NK-92 (cell line): ENCODE data around the gene PATE1.
"Not testable (repeated sequence)": the region's sequence is repeated elsewhere in the genome, so short reads cannot be mapped to it uniquely, and the experiment has no call there.

Source experiments
- DNase-seq: peaks from one replicate; lab custom pipeline; 2025; ENCODE audit not compliant: unreplicated experiment; lab: John Stamatoyannopoulos, UW

The PATE1 gene, protein sequence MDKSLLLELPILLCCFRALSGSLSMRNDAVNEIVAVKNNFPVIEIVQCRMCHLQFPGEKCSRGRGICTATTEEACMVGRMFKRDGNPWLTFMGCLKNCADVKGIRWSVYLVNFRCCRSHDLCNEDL

DNA sequence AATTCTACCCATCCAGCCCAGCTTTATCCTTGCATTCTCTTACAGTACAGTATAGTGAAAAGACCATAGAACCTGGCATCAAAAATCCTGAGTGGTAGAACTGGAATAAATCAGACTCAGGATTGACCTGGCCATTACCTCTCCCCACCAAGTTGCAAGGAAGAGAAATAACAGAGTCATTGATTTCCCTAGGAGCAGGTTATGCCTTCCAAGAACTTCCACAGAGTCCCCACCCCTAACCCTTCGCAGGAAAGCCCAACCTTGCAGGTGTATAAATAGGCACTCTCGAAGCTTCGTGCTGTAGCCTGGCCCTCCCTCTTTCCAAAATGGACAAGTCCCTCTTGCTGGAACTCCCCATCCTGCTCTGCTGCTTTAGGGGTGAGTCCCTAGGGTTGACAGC lies at the start of gene PATE1:
Gene PATE1 (plus strand): TSS at position 301 of the 400 bp plus-strand sequence. CDS start 26 bp downstream, at position 327.
- DNase-seq = no peak

- no peak for DNase-seq
Observed at GRCh38 chr11:125701018-125701610, 45.0 kb upstream of the PATE1 start.

DNA sequence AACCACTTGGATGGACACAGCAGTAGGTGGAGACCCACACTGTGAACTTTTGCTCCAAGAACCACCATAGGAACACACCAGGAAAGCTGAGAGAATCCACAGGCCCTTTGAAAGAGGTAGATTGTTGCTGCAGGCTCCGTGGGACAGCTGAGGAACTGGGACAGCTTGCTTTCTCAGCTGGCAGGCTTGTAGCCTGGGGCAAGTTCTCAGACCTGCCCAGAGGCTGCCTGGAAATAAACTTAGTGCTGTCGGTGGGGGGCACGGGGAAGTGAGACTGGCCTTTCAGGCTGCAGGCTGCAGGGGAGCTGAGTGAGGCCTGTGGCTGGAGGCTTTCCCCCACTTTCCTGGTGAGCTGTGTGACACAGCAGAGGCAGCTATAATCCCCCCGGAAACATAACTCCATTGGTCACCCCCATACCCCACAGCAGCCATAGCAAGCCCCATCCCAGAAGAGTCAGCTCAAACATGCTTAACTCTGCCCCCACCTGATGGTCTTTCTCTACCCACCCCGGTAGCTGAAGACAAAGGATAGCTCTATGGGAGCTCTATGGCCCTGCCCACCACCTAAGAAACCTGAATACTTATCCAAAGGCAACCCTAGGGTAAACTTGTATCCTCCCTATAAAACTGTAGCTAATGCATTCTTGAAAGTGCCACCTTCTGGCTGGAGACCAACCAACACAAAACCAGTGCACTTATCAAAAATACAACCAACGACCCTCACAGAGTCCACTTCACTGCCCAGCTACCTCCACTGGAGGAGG lies 44.0 kb upstream of the PATE1 start:
- no peak for DNase-seq

- not testable (repeated sequence) for DNase-seq
Observed at GRCh38 chr11:125704686-125705085, 41.4 kb upstream of the PATE1 start.

DNA sequence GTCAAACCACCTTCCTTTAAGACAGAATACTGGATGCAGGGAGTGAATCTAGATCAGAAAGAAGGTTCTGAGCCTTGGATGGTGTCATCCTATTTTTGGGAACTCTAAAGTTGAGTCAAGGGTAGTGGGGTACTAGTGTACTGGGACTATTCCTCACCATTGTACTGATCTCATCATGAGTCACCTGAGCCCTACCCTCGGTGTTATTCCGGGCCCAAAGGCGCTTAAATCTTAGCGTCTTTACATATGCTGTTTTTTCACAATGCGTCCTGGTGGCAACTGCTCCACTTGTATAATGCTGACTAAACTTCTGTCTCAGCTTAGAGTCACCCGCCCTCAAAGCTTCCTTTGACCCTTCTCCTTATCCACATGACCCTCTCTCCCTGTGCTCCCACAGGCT lies 25.3 kb upstream of the PATE1 start:
- DNase-seq = no peak

- DNase-seq = no peak
Observed at GRCh38 chr11:125724125-125724524, 22.0 kb upstream of the PATE1 start.

DNA sequence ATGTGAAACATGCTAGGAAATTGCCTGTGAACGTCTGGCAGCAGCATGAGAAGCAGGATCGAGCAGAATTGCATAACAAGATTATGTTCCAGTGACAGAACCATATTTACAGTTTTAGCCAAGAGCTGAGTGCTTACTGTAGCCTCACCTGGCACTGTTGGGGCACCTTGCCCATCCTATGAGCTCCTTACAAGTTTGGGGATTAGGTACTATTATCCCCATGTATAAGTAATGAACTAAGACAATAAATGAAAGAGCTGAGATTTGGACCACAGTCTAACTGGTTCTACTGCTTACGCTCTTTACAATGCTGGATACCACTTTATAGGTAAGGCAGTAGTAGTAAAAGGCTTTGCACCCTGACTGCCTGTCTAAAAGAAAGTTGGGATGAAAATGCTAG lies 17.1 kb upstream of the PATE1 start:
- DNase-seq = no peak

DNA sequence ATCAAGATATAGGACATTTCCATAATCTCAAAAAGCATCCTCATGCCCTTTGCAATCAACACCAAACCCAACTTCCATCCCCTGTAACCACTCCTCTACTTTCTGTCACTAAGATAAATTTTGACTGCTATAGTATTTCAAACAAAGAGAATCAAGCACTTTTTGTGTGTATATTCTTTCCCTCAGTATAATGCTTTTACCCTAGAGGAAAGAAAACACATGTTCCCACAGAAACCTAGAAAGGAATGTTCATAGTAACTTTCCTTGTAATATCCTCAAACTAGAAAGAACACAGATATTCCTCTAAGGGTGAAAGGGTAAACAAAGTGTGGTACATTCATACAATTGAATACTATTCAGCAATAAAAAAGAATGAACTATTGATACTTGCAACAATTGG lies 5.5 kb upstream of the PATE1 start:
- DNase-seq = no peak

DNA sequence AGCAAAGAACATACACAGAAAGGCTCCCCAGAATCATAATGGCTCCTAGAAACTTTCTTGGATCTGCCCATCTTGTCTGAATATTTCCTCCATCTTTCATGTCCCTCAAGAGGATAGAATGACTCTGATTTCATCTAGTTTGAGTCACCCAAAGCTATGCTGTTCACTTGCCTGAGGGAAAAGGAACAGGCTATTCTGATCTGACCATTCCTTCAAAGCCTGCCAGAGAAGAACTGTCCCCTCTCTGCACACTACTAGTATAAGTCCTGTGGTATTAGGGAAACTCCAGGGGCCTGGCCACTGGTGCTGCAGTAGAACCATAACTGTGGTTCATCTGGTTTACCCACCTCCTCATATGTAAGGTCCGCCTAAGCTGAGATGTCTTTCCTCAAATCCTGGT lies 2.4 kb upstream of the PATE1 start:
- DNase-seq = no peak

GRCh38 chr11:125750629-125751028 lies 4.5 kb downstream of the PATE1 start:
- DNase-seq = no peak

DNA sequence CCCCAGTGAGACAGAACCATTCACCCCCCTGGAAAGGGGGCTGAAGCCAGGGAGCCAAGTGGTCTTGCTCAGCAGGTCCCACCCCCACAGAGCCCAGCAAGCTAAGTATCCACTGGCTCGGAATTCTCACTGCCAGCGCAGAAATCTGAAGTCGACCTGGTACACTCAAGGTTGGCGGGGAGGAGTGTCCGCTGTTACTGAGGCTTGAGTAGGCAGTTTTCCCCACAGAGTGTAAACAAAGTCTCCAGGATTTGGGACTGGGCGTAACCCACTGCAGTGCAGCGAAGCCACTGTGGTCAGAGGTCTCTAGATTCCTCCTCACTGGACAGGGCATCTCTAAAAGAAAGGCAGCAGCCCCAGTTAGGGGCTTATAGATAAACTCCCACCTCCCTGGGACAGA lies 10.0 kb downstream of the PATE1 start:
- DNase-seq = no peak

- no peak for DNase-seq
Observed at GRCh38 chr11:125762445-125762844, 16.4 kb downstream of the PATE1 start.

DNA sequence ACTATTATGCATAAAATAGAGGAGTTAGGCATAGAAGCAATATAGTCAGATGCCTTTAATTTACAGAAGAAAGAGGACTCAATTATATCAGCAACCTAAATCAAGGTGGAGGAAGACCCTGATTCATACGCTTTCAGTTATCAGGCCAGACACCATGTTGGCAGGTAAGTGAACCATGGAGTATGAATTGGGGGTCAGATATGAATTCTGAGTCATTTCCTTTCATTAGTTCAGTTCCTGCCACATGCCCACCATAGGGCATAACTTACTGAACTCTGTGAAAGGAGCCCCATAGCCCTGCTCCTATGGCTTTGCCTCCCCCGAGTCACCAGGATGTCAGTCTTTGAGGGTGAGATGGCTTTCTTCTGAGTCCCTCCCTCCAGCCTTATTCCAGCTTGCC lies 17.4 kb downstream of the PATE1 start:
- no peak for DNase-seq

GRCh38 chr11:125766251-125766650 lies 20.2 kb downstream of the PATE1 start:
- DNase-seq = no peak

DNA sequence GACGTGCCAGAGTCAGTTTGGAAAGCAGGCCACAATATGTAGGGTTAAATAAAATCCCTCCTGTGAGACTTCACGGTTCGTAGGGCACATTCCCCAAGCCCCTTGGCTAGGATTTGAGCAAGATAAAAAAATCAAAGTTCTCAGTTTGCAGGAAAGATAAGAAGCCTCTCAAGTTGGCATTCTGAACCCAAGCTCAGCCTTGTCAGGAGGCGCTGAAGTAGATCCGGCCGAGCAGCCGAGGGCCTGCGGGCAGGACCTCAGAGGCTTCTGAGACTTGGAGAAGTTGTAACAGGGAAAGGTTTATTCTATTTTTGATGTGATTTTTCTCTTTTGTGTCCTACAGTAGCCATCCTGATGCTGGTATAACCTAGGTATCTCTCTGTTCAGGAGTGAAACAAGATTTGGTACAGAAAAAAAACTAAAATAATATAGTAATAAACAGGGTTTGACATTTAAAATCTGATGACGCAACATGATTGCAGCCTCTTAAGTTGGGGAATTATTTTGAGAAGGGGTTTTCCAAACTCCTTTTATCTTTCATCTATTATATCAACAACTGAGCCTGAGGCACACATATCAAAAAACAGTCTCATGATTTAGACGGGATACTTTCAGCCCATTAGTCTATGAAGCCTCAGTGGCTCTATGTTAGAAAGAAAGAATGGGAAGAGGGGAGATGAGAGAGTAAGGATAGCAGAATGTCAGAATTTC lies 22.4 kb downstream of the PATE1 start:
- no peak for DNase-seq

- DNase-seq = no peak
Observed at GRCh38 chr11:125770583-125770982, 24.5 kb downstream of the PATE1 start.

DNA sequence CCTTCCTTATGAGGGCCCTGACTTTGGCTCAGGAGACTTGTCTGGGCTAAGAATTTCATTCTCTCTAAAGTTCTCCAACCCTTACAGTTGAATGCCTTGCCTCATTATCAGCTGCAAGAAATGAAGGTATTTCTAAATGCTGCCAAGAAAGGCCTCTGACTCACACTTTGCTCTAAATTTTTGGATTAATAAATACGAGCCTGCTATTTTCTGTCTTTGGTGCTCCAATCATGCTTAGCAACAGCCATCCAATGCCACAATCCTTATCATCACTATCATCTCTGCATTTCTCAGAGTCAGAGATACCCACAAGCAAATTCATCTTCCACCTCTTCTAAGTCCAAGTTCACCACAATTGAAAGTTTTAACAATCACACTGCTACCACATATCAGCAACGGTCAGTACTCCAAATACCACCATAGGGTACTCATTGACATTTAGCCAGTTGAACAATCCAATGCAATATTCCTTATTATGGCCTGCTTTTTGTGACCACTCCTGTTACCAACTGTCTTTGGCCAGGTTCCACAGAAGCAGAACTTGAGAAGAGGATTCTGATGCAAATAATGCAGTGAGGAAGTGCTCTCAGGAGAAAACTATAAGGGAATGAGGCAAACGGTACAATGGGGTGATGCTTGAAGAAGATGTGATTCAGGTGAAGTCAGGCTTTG lies 26.9 kb downstream of the PATE1 start:
- DNase-seq = no peak

DNA sequence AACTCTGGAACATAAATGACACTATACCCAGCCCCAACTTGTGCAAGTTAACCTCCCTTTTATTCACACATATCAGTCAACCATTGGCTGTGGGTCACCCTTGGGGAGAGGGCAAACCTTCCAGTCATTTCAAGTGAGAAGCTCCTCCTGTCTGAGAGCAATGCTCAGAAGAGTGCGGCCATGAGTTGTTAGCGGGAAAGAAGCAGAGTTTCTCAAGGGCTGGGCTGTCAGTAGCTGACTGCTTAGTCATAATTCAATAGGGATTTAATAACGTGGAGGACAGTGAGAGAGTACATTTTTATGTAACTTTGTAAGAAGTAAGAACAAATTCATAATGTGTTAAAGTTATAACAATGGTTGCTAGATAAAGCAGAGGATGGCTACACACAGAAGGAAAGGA lies 27.4 kb downstream of the PATE1 start:
- no peak for DNase-seq

DNA sequence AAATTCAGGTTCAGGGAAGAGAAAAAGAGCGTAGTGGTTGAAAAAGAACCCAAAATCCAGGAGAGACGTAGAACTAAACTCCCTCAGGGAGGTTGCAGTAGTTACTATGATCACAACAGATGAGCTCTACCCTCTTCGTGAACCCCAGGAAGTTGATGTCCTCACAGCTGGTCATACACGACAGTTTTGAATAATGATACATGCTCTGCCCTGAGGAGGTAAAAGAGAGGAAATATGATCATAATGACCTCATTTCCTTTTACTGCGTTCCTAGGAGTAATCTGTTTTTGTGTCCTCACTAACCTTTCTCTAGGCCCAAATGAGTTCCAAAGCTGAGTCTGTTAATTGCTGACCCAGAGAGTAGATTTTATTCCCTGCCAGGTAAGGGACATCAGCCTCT lies 31.2 kb downstream of the PATE1 start:
- no peak for DNase-seq

DNA sequence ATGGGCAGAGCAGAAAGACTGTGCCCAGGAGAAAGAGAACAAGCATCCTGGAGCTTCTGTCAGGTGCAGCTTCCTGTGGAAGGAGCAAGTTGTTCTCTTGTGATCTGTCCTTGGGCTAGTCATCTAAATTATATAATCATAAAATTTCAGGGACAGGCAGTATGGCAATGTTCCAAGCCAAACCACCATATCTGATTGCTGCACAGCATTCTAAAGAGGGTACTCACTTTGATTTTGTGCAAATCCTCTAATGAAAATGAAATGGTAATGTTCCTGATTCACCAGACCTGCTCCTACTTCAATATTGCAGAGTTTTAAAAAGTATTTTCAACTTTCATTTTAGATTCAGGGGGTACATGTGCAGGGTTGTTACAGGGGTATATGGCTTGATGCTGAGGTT lies 32.6 kb downstream of the PATE1 start, which contains the start of gene PATE2:
Gene PATE2 (minus strand): TSS at position 101 of the 400 bp plus-strand sequence. CDS start 55 bp downstream, at position 46.
- no peak for DNase-seq

DNA sequence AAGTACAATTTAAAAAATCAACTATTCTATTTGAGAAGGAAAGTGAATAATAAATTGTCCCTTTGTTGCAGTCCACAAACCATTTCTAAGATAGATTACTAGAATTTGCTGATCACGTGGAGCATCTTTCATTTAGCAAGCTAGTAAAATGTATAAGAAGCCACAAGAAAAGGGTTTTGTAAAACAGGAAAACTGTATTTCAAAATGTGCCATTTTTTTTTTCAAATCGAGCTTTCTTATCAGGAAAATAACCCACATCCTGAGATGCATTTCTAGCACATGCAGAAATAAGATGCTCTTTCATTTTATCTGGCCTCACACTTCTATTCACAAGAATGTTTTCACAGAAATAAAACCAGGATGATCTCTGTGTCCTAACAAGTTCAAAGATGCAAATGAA lies 38.6 kb downstream of the PATE1 start:
- no peak for DNase-seq
